Central memory CD8-positive, alpha-beta T cell (primary cell): ENCODE measurements around the gene BET1L.

Experiments
- ATAC-seq: fragments of 150-1000 bp; cut with Tn5 transposase; replicated peaks from 2 replicates; pipeline ENCODE4 v1.10.0; 2022; ENCODE audit warnings: mild to moderate bottlenecking, moderate FRiP score, moderate number of reproducible peaks; ENCODE audit not compliant: poor library complexity, severe bottlenecking; ENCODE audit errors: extremely low read depth
- DNase-seq, 2 donors: peaks; one replicate each; pipeline ENCODE4 v3.0.0; 2021; ENCODE audit warnings: low spot score in 2 of 2
- H3K27ac Mint-ChIP-seq: one replicate; pipeline ENCODE4 v1.8.0; 2022; ENCODE audit warnings: low read depth, mild to moderate bottlenecking, moderate library complexity, mixed read lengths
- H3K27me3 Mint-ChIP-seq: one replicate; pipeline ENCODE4 v1.8.0; 2022; ENCODE audit warnings: mixed read lengths
- H3K36me3 Mint-ChIP-seq: one replicate; pipeline ENCODE4 v1.8.0; 2022; ENCODE audit warnings: mild to moderate bottlenecking, moderate library complexity, mixed read lengths; ENCODE audit not compliant: insufficient read depth
- H3K4me1 Mint-ChIP-seq: one replicate; pipeline ENCODE4 v1.8.0; 2022; ENCODE audit warnings: mixed read lengths
- H3K4me3 Mint-ChIP-seq: one replicate; pipeline ENCODE4 v1.8.0; 2022; ENCODE audit warnings: mild to moderate bottlenecking, moderate library complexity, mixed read lengths
- H3K9me3 Mint-ChIP-seq: one replicate; pipeline ENCODE4 v1.8.0; 2022; ENCODE audit warnings: mixed read lengths

The BET1L gene

DNA sequence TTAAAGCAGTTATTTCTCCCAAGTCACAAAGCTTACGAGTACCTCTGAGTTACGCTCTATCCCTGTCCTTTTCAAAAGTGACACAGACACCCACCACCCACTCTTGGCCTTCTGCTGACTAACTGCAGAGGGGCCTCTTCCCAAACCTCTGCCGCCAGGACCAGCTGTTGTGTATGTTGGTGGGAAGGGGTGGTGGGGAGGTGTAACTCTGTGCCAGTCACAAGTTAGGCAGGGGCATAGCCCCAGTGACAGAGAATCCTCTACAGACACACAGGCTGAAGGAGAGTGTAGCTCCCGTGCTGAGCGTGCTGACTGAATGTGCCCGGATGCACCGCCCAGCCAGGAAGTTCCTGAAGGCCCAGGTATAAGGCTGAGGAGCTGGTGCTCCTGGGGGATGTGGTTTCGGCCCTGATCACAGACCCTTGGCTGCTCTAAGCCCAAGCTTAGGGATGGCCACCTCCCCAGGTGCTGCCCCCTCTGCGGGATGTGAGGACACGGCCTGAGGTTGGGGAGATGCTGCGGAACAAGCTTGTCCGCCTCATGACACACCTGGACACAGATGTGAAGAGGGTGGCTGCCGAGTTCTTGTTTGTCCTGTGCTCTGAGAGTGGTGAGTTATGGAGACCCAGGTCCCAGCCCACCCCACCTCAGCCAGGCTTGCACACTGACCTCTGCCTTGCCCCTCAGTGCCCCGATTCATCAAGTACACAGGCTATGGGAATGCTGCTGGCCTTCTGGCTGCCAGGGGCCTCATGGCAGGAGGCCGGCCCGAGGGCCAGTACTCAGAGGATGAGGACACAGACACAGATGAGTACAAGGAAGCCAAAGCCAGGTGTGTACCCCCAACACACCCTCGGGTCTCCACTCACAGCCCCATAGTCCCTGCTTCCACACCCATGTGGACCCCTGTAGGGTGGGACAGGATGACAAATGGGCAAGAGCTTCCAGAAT, 5.2 kb upstream of the BET1L start:
- Mint-ChIP-seq H3K9me3 (no peaks in the 10 kb centered on the region), H3K4me3 (no peak overlapping the region), H3K36me3 (peaks cover 47% of the 10 kb centered on the region), H3K4me1 (peaks cover 18% of the 10 kb centered on the region), H3K27me3 (no peaks in the 10 kb centered on the region), H3K27ac (no peak overlapping the region)
- ATAC-seq (no peak), DNase-seq (no peak)

GRCh38 chr11:211741-212140, 4.5 kb upstream of the BET1L start:
- Mint-ChIP-seq H3K36me3 (peaks cover 47% of the 10 kb centered on the region), H3K4me3 (no peak overlapping the region), H3K4me1 (peaks cover 25% of the 10 kb centered on the region), H3K9me3 (no peaks in the 10 kb centered on the region), H3K27ac (no peak overlapping the region), H3K27me3 (no peaks in the 10 kb centered on the region)
- ATAC-seq = no peak
- no peak for DNase-seq

GRCh38 chr11:211295-211694, 4.1 kb upstream of the BET1L start:
- ATAC-seq (no peak), DNase-seq (no peak)
- no peaks in the 10 kb centered on the region for H3K9me3 Mint-ChIP-seq
- H3K4me3 Mint-ChIP-seq = no peak overlapping the region
- no peak overlapping the region for H3K27ac Mint-ChIP-seq
- H3K36me3 Mint-ChIP-seq = peaks cover 49% of the 10 kb centered on the region
- H3K4me1 Mint-ChIP-seq = peaks cover 30% of the 10 kb centered on the region
- no peaks in the 10 kb centered on the region for H3K27me3 Mint-ChIP-seq

GRCh38 chr11:210803-211180, 3.6 kb upstream of the BET1L start:
- no peak overlapping the region for H3K27ac Mint-ChIP-seq
- H3K4me3 Mint-ChIP-seq = peak overlapping the region; percentile 91
- no peaks in the 10 kb centered on the region for H3K27me3 Mint-ChIP-seq
- peaks cover 35% of the 10 kb centered on the region for H3K4me1 Mint-ChIP-seq
- H3K36me3 Mint-ChIP-seq = peaks cover 49% of the 10 kb centered on the region
- DNase-seq (no peak), ATAC-seq (no peak)
- H3K9me3 Mint-ChIP-seq = no peaks in the 10 kb centered on the region

DNA sequence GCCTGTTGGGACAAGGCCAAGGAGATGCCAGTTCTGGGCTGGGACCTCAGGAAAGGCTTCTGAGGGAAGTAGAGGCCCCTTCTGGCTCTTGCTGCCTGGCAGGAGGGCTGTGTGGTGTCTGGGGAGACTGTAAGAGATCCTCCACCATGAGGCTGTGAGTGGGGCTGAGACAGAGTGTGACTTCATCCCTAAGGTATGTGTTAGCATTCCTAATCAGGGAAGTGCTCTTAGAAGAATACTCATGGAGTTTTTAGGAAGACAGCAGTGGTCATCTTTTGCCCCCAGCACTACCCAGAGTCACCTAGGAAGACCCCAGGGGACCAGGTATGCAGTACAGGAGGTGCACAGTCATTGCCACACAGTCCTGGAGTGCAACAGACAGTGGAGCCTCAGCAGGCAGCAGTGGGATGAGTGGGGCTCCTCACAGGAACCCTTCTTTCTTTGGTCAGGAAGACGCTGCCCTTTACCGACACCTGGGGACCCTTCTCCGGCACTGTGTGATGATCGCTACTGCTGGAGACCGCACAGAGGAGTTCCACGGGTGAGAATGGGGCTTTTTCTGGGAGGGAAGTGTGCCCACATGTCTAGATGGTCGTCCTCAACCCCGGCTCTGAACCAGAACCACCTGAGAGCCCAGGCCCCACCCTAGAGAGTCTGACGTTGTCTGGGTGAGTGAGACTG, 3.1 kb upstream of the BET1L start:
- H3K4me3 Mint-ChIP-seq = peak overlapping the region; percentile 91
- no peaks in the 10 kb centered on the region for H3K27me3 Mint-ChIP-seq
- ATAC-seq (no peak), DNase-seq (no peak)
- H3K4me1 Mint-ChIP-seq = peaks cover 35% of the 10 kb centered on the region
- peak overlapping the region; percentile 25 for H3K27ac Mint-ChIP-seq
- peaks cover 50% of the 10 kb centered on the region for H3K36me3 Mint-ChIP-seq
- no peaks in the 10 kb centered on the region for H3K9me3 Mint-ChIP-seq

DNA sequence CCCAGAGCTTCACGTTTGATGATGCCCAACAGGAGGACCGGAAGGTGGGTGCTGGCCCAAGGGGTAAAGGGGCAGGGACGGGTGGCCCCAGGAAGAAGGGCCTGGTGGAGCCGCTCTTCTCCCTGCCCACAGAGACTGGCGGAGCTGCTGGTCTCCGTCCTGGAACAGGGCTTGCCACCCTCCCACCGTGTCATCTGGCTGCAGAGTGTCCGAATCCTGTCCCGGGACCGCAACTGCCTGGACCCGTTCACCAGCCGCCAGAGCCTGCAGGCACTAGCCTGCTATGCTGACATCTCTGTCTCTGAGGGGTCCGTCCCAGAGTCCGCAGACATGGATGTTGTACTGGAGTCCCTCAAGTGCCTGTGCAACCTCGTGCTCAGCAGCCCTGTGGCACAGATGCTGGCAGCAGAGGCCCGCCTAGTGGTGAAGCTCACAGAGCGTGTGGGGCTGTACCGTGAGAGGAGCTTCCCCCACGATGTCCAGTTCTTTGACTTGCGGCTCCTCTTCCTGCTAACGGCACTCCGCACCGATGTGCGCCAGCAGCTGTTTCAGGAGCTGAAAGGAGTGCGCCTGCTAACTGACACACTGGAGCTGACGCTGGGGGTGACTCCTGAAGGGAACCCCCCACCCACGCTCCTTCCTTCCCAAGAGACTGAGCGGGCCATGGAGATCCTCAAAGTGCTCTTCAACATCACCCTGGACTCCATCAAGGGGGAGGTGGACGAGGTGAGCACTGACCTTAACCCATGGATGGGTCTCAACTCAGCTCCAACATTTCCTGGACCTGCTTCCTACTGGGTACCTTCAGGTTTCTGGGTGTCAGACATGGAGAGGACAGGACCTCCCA, 2.3 kb upstream of the BET1L start:
- Mint-ChIP-seq H3K27ac (peak overlapping the region; percentile 97), H3K9me3 (no peaks in the 10 kb centered on the region), H3K4me3 (peak overlapping the region; percentile 91), H3K27me3 (no peaks in the 10 kb centered on the region), H3K36me3 (peaks cover 52% of the 10 kb centered on the region), H3K4me1 (peaks cover 35% of the 10 kb centered on the region)
- DNase-seq (no peak), ATAC-seq (no peak)

DNA sequence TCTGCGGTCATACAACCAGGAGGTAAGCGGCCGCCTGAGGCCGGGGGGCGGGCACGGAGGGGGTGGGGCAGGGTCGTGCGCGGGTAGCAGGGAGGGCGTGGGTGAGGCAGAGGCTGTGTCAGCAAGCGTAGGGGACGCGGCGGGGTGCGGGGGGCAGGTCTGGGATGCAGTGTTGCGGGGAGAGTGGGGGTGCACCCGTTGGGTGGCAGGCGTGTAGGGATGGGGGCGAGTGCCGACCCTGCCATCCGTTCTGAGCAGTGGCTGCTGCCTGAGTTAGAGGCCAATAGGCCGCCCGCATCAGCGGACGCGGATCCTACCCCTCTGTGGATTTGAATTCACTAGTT, 1.7 kb upstream of the BET1L start:
- peaks cover 38% of the 10 kb centered on the region for H3K4me1 Mint-ChIP-seq
- no peak for DNase-seq
- ATAC-seq = peak; percentile 1
- H3K4me3 Mint-ChIP-seq = peak overlapping the region; percentile 91
- H3K27ac Mint-ChIP-seq = peak overlapping the region; percentile 97
- no peaks in the 10 kb centered on the region for H3K9me3 Mint-ChIP-seq
- H3K27me3 Mint-ChIP-seq = no peaks in the 10 kb centered on the region
- H3K36me3 Mint-ChIP-seq = peaks cover 53% of the 10 kb centered on the region

GRCh38 chr11:208181-208916, 1.1 kb upstream of the BET1L start:
- Mint-ChIP-seq H3K36me3 (peaks cover 53% of the 10 kb centered on the region), H3K9me3 (no peaks in the 10 kb centered on the region), H3K27ac (peak overlapping the region; percentile 97), H3K27me3 (no peaks in the 10 kb centered on the region), H3K4me3 (peak overlapping the region; percentile 91), H3K4me1 (peaks cover 43% of the 10 kb centered on the region)
- DNase-seq = peak; percentile 67 to 77
- peak; percentile 61 for ATAC-seq

GRCh38 chr11:207863-208180, 623 bp upstream of the BET1L start:
- H3K4me1 Mint-ChIP-seq = peaks cover 49% of the 10 kb centered on the region
- no peak for DNase-seq

GRCh38 chr11:206526-207207, 532 bp downstream of the BET1L start:
- peak overlapping the region; percentile 97 for H3K27ac Mint-ChIP-seq
- H3K27me3 Mint-ChIP-seq = no peaks in the 10 kb centered on the region
- peaks cover 41% of the 10 kb centered on the region for H3K36me3 Mint-ChIP-seq
- no peaks in the 10 kb centered on the region for H3K9me3 Mint-ChIP-seq
- DNase-seq = no peak
- peaks cover 56% of the 10 kb centered on the region for H3K4me1 Mint-ChIP-seq
- no peak for ATAC-seq
- H3K4me3 Mint-ChIP-seq = peak overlapping the region; percentile 91

More at GRCh38 chr11:207863-208180, 623 bp upstream of the BET1L start:
- Mint-ChIP-seq H3K27ac (peak overlapping the region; percentile 97), H3K9me3 (no peaks in the 10 kb centered on the region), H3K36me3 (peaks cover 49% of the 10 kb centered on the region), H3K4me3 (peak overlapping the region; percentile 91), H3K27me3 (no peaks in the 10 kb centered on the region)
- peak; percentile 21 for ATAC-seq

DNA sequence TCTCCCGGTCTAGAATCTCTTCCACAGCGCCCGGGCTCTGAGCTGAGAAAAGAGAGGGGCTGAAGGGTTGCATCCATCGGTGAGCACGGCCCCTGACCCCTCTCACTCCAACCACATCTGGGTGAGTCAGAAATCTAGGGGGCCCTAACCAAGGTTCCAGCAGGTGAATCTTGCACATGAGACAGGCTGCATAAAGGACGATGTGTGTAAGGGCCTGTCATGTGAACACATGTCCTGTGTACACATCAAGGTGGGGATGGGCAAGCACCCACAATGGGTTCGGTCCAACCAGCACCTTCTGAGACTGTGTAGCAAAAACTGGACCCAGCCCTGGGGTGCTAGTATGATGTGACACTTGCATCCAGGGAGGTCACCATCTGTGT, 1.2 kb downstream of the BET1L start:
- Mint-ChIP-seq H3K27ac (peak overlapping the region; percentile 97), H3K9me3 (no peaks in the 10 kb centered on the region), H3K4me1 (peaks cover 60% of the 10 kb centered on the region), H3K36me3 (peaks cover 35% of the 10 kb centered on the region), H3K4me3 (peak overlapping the region; percentile 91), H3K27me3 (no peaks in the 10 kb centered on the region)
- no peak for ATAC-seq
- DNase-seq = peak in 1 of 2 donors; percentile 13
